Kidney (tissue), 14 donors: ENCODE data around the gene ZNF160. TPM values are rescaled to one million over a fixed set of nuclear protein-coding genes. Genes with fewer than 3 reads are reported as not detected.
A peak's percentile ranks its signal among the peaks of the same experiment; 100 is the strongest.

ENCODE experiments used
- DNase-seq, 5 donors: peaks; one replicate each; pipeline ENCODE4 v3.0.0-alpha.2; 2013 to 2020
- FAIRE-seq: peaks from 2 replicates; lab custom pipeline; 2012; peaks lifted over from hg19 to GRCh38; lab: Jason Lieb, UNC
- H3K27ac ChIP-seq, 2 donors: one replicate each; pipeline ENCODE4 v1.7.0; 2013; ENCODE audit warnings: low read depth in 2 of 2, low read length in 2 of 2, inconsistent platforms in 1 of 2
- H3K27me3 ChIP-seq: one replicate; pipeline ENCODE4 v1.7.1; 2013; ENCODE audit warnings: low read length, inconsistent platforms; ENCODE audit not compliant: control insufficient read depth, insufficient read depth
- H3K36me3 ChIP-seq, 3 donors: one replicate each; pipeline versions ENCODE4 v1.7.0 to v1.7.1; 2013; ENCODE audit warnings: low read length in 3 of 3, control low read depth in 1 of 3, inconsistent platforms in 1 of 3; ENCODE audit not compliant: insufficient read depth in 3 of 3, control insufficient read depth in 2 of 3
- H3K4me1 ChIP-seq, 3 donors: one replicate each; pipeline versions ENCODE4 v1.7.0 to v1.7.1; 2013; ENCODE audit warnings: low read length in 3 of 3, inconsistent platforms in 1 of 3, low read depth in 1 of 3; ENCODE audit not compliant: control insufficient read depth in 2 of 3, insufficient read depth in 2 of 3
- H3K4me3 ChIP-seq, 3 donors: one replicate each; pipeline versions ENCODE4 v1.7.0 to v1.8.1; 2013; ENCODE audit warnings: low read length in 3 of 3, control low read depth in 1 of 3, inconsistent platforms in 1 of 3
- H3K9ac ChIP-seq, 3 donors: one replicate each; pipeline versions ENCODE4 v1.7.0 to v1.7.1; 2013; ENCODE audit warnings: low read length in 3 of 3, control low read depth in 1 of 3, inconsistent platforms in 1 of 3
- H3K9me3 ChIP-seq, 3 donors: one replicate each; pipeline versions ENCODE4 v1.7.0 to v1.7.1; 2013; ENCODE audit warnings: low read length in 3 of 3, control low read depth in 1 of 3, inconsistent platforms in 1 of 3; ENCODE audit not compliant: control insufficient read depth in 2 of 3, insufficient read depth in 1 of 3
- intact Hi-C: fragments of 100-400 bp; cut with DNase I; formaldehyde crosslinking; loops from one replicate; pipeline ENCODE4 v1.11.1; 2022
- polyA plus RNA-seq: library from polyadenylated mRNA; stranded (reverse); fragments of 350-450 nt; fragmentation: Illumina TruSeq; extraction: RNeasy Lipid Tissue Mini Kit (QIAGEN cat#74804); gene quantifications from one replicate; pipeline ENCODE4 v1.2.3, GENCODE V29; 2014; ENCODE audit warnings: low read depth, low replicate concordance; ENCODE audit not compliant: insufficient read depth
- total RNA-seq: library from RNA; stranded (reverse); fragmentation: NEBNext Ultra II Directional; extraction: Animal tissue kit (Norgen Biotek cat#: 25700); gene quantifications from one replicate; pipeline ENCODE4 v1.2.1, GENCODE V29; 2021
- TF ChIP-seq, protein P1 (sequence below): IDR thresholded peaks from 3 replicates; pipeline ENCODE4 v1.5.1; 2012; ENCODE audit warnings: mild to moderate bottlenecking, moderate library complexity, borderline replicate concordance; ENCODE audit not compliant: insufficient read depth; ENCODE audit errors: extremely low read depth
- donor health status: control.
- donor health status: control.
- donor health status: control.
- donor health status: control.
- donor health status: control.
- donor health status: DM: yes; HTN: yes; CAD: no.
- donor health status: Normal renal cell carcinoma (clear cell type).

The ZNF160 gene
- total and polyA plus RNA-seq, 2 donors from 2014 or later = 9.5 to 38.2 TPM

DNA sequence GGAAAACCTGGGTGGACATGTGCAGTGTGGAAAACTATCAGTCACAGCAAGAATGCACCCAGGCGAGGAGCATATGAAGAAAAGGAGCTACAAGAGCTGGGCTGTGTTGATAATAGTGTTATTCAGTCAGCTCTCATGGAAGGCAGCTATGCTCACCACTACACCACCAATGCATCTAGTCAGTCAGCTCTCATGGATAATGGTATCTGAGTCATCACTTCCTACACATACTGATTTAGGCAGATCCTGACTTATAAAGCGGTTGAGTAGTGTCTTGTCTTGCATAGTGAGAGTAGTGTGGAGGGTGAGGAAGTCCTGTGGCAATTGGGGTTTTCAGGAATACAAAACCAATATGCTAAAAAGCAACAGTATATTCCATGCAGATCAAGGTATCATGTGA is 9.1 kb upstream of the ZNF160 start:
- peaks cover 10 to 16% (median 12%) of the 10 kb centered on the region in 3 donors for H3K36me3 ChIP-seq
- FAIRE-seq = no peak

DNA sequence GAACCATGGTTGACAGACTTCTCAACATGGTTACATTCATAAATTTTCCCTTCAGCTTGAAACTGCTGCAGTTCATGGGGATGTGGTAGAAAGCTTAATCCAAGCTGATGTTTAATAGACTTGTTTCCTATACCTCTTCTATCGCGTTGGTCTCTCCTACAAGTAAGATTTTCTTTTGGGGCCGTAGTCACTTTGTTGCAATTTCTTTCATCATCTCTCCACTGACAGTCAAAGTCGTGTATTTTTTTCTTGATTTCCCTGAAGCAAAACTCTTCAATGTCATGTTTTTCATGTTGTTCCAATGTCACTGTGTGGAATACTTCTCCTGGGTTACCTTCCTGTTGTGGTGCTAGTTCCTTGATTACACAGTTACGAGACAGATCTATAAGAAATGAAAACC is 6.3 kb upstream of the ZNF160 start:
- H3K9ac ChIP-seq = no peak overlapping the region
- FAIRE-seq (no peak), DNase-seq (no peak)
- no peaks in the 10 kb centered on the region for H3K27me3 ChIP-seq
- no peaks in the 10 kb centered on the region for H3K9me3 ChIP-seq
- no peaks in the 10 kb centered on the region for H3K4me1 ChIP-seq
- intact Hi-C loops = no loop called here
- TF ChIP-seq, protein P1, sequence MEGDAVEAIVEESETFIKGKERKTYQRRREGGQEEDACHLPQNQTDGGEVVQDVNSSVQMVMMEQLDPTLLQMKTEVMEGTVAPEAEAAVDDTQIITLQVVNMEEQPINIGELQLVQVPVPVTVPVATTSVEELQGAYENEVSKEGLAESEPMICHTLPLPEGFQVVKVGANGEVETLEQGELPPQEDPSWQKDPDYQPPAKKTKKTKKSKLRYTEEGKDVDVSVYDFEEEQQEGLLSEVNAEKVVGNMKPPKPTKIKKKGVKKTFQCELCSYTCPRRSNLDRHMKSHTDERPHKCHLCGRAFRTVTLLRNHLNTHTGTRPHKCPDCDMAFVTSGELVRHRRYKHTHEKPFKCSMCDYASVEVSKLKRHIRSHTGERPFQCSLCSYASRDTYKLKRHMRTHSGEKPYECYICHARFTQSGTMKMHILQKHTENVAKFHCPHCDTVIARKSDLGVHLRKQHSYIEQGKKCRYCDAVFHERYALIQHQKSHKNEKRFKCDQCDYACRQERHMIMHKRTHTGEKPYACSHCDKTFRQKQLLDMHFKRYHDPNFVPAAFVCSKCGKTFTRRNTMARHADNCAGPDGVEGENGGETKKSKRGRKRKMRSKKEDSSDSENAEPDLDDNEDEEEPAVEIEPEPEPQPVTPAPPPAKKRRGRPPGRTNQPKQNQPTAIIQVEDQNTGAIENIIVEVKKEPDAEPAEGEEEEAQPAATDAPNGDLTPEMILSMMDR = no peak
- no peak overlapping the region for H3K27ac ChIP-seq
- H3K36me3 ChIP-seq = peaks cover 10 to 16% (median 12%) of the 10 kb centered on the region in 3 donors
- H3K4me3 ChIP-seq = no peak overlapping the region

More for the DNA sequence above, 9.1 kb upstream of the ZNF160 start:
- TF ChIP-seq, protein P1 = no peak
- no peaks in the 10 kb centered on the region for H3K9me3 ChIP-seq
- intact Hi-C loops = no loop called here
- H3K4me1 ChIP-seq = no peaks in the 10 kb centered on the region
- H3K27ac ChIP-seq = no peak overlapping the region
- H3K27me3 ChIP-seq = no peaks in the 10 kb centered on the region
- no peak for DNase-seq
- no peak overlapping the region for H3K4me3 ChIP-seq
- no peak overlapping the region for H3K9ac ChIP-seq

DNA sequence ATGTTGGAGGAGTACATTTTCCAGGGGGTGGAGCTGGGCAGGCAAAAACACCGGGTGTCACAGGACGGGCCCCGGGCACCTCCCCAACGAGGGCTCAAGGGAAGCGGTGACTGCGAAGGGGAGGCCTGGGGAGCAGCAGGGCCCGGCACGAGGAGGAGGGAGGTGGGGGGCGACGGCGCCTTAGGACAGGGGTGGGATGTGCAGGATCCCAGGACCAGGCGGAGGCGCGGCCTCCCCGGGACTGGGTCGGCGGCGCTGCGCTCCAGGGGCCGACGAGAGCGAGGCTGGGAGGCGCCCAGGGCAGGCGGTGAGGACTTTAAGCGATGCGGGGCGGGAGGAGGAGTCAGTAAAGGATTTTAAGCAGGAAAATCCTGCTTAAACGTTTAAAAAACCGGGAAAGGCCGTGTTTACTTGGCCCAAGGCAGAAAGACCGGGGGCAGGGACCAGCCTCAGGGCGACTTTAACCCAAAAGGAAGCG is 427 bp downstream of the ZNF160 start:
- Histone ChIP-seq H3K36me3 (peaks cover 0 to 1% (median 0%) of the 10 kb centered on the region in 3 donors), H3K9me3 (no peaks in the 10 kb centered on the region), H3K27ac (peak overlapping the region; percentile 33 to 86), H3K27me3 (no peaks in the 10 kb centered on the region), H3K4me1 (peaks cover 0 to 9% (median 8%) of the 10 kb centered on the region in 3 donors), H3K4me3 (peak overlapping the region; percentile 89 to 94 (median 90)), H3K9ac (peak overlapping the region; percentile 87 to 94 (median 93))
- TF ChIP-seq, protein P1 = no peak
- DNase-seq = peak in 3 of 5 donors; percentile 64 to 77 (median 68)
- FAIRE-seq = no peak
- intact Hi-C loops = no loop called here
